Renal pelvis (tissue), 4 donors: ENCODE measurements around the gene FBLN2. TPM values are rescaled to one million over a fixed set of nuclear protein-coding genes. Genes with fewer than 3 reads are reported as not detected.

Source experiments
- DNase-seq: peaks from one replicate; pipeline ENCODE4 v3.0.0-alpha.2; 2013
- polyA plus RNA-seq, 3 donors: library from polyadenylated mRNA; unstranded; fragments of 120-200 nt; gene quantifications; one replicate each; pipeline ENCODE4 v1.2.1, GENCODE V29; 2013; ENCODE audit not compliant: insufficient read length in 3 of 3

FBLN2 gene
- polyA plus RNA-seq, 3 donors, result 22.9 to 37.0 (median 25.8) TPM

- DNase-seq, result no peak
Observed at GRCh38 chr3:13529196-13530112, 19.5 kb upstream of the FBLN2 start.

GRCh38 chr3:13530241-13531009, 18.5 kb upstream of the FBLN2 start:
- no peak for DNase-seq

GRCh38 chr3:13532085-13532484, 16.8 kb upstream of the FBLN2 start:
- DNase-seq, result no peak

- DNase-seq, result no peak
Observed at GRCh38 chr3:13532631-13533030, 16.3 kb upstream of the FBLN2 start.

- no peak for DNase-seq
Observed at GRCh38 chr3:13533885-13534301, 15.0 kb upstream of the FBLN2 start.

GRCh38 chr3:13535526-13535875, 13.4 kb upstream of the FBLN2 start:
- DNase-seq, result no peak

GRCh38 chr3:13535905-13536304, 13.0 kb upstream of the FBLN2 start:
- DNase-seq, result no peak

- no peak for DNase-seq
Observed at GRCh38 chr3:13536432-13536831, 12.5 kb upstream of the FBLN2 start.

- DNase-seq, result no peak
Observed at GRCh38 chr3:13536832-13537231, 12.1 kb upstream of the FBLN2 start.

GRCh38 chr3:13537244-13537908, 11.5 kb upstream of the FBLN2 start:
- DNase-seq, result no peak

GRCh38 chr3:13537909-13538296, 11.0 kb upstream of the FBLN2 start:
- no peak for DNase-seq

- no peak for DNase-seq
Observed at GRCh38 chr3:13538520-13539291, 10.2 kb upstream of the FBLN2 start.

- DNase-seq, result no peak
Observed at GRCh38 chr3:13539292-13539638, 9.7 kb upstream of the FBLN2 start.

- no peak for DNase-seq
Observed at GRCh38 chr3:13539671-13540070, 9.3 kb upstream of the FBLN2 start.

GRCh38 chr3:13540297-13540995, 8.5 kb upstream of the FBLN2 start:
- no peak for DNase-seq

- DNase-seq, result no peak
Observed at GRCh38 chr3:13541691-13542090, 7.2 kb upstream of the FBLN2 start.

- DNase-seq, result no peak
Observed at GRCh38 chr3:13542142-13542541, 6.8 kb upstream of the FBLN2 start.

GRCh38 chr3:13543253-13543652, 5.7 kb upstream of the FBLN2 start:
- DNase-seq, result no peak

GRCh38 chr3:13544293-13544831, 4.6 kb upstream of the FBLN2 start:
- DNase-seq, result no peak

GRCh38 chr3:13544951-13545651, 3.8 kb upstream of the FBLN2 start:
- DNase-seq, result no peak
